ENCODE results near the gene COX20. TPM values are rescaled to one million over a fixed set of nuclear protein-coding genes. Genes with fewer than 3 reads are reported as not detected.
"Not testable (repeated sequence)": the region's sequence is repeated elsewhere in the genome, so short reads cannot be mapped to it uniquely, and the experiment has no call there.

COX20 gene
- total and polyA plus RNA-seq, 2 donors (not counting 3 experiments of a cell fraction or from before 2014, with no cell fraction given): 17.1 to 30.2 TPM

DNA sequence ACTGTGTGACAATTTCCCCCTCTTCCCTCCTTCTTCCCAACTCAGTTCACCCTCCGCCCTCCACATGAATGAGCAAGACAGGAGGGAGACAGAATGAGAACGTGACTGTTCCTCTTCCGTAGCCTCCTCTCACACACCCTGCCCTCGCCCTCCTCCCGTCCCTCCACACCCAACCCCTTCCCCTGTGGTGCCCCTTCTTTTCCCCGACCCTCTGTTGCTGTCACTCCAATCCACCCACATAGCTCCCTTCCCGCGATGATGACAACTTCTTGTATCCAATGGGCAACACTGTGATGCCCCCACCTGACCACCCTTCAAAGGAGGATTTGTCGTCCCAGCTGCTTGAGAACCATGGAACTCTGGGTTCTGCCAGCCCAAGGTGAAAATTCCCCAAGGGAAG lies 41.4 kb upstream of the COX20 start:
- no peaks in the 10 kb centered on the region for H4K20me1 ChIP-seq (replicated peaks; ENCODE audit: control insufficient read depth, extremely low read depth, insufficient read depth, low read length)
- dilution Hi-C loops (cut with MboI; ENCODE audit: extremely low pct_ligation_motif_present, low sequenced_read_pairs): no loop called here
- TF ChIP-seq POLR2A (IDR thresholded peaks at IDR 0.05; ENCODE audit: low read depth, low read length) (no peak), JUN (IDR thresholded peaks at IDR 0.05; ENCODE audit: borderline replicate concordance, insufficient read depth, insufficient read length, low read depth) (no peak), POLR2AphosphoS5 (IDR thresholded peaks at IDR 0.05; ENCODE audit: insufficient read depth, low read depth, low read length) (no peak), EZH2 (IDR thresholded peaks at IDR 0.05; ENCODE audit: borderline replicate concordance, low read depth, low read length, severe bottlenecking) (no peak), GATA2 (IDR thresholded peaks at IDR 0.05; ENCODE audit: insufficient read depth, insufficient read length, low read depth, low read length) (no peak), MYC (IDR thresholded peaks at IDR 0.05; ENCODE audit: low read depth, low read length) (no peak), FOS (IDR thresholded peaks at IDR 0.05; ENCODE audit: borderline replicate concordance, insufficient read depth, low read length) (no peak)
- TF ChIP-seq, protein P1, sequence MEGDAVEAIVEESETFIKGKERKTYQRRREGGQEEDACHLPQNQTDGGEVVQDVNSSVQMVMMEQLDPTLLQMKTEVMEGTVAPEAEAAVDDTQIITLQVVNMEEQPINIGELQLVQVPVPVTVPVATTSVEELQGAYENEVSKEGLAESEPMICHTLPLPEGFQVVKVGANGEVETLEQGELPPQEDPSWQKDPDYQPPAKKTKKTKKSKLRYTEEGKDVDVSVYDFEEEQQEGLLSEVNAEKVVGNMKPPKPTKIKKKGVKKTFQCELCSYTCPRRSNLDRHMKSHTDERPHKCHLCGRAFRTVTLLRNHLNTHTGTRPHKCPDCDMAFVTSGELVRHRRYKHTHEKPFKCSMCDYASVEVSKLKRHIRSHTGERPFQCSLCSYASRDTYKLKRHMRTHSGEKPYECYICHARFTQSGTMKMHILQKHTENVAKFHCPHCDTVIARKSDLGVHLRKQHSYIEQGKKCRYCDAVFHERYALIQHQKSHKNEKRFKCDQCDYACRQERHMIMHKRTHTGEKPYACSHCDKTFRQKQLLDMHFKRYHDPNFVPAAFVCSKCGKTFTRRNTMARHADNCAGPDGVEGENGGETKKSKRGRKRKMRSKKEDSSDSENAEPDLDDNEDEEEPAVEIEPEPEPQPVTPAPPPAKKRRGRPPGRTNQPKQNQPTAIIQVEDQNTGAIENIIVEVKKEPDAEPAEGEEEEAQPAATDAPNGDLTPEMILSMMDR (IDR thresholded peaks at IDR 0.05; ENCODE audit: extremely low read depth in 1 of 2, insufficient read depth in 1 of 2, low read depth in 1 of 2, low read length in 2 of 2): no peak
- TF ChIP-seq, protein P2, sequence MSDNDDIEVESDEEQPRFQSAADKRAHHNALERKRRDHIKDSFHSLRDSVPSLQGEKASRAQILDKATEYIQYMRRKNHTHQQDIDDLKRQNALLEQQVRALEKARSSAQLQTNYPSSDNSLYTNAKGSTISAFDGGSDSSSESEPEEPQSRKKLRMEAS (IDR thresholded peaks at IDR 0.05; ENCODE audit: insufficient read depth, insufficient read length): no peak
- H3K4me3 ChIP-seq (replicated peaks in 1 of 3; ENCODE audit: insufficient read depth in 1 of 3, low read depth in 1 of 3, low read length in 3 of 3): no peak overlapping the region
- no TSS peak for BruUV-seq (replicated peaks)
- no peak overlapping the region for H3K27ac ChIP-seq (ENCODE audit: insufficient read depth, low read depth, low read length)
- no peak overlapping the region for H2AFZ ChIP-seq (ENCODE audit: low read depth, low read length)
- CTCF ChIA-PET: interaction anchor here (0.6 to 6.5 kb wide), 2 partner anchors 172 to 190 kb away, joined by 3 to 295 read pairs; no protein-coding TSS in a partner anchor
- H3K36me3 ChIP-seq (ENCODE audit: control insufficient read depth in 2 of 2, extremely low read depth in 1 of 2, insufficient read depth in 2 of 2, low read length in 2 of 2): no peaks in the 10 kb centered on the region
- H3K9ac ChIP-seq (replicated peaks; ENCODE audit: extremely low read depth, insufficient read depth, low read length): no peak overlapping the region
- no peak for FAIRE-seq
- no peak overlapping the region for H3K4me2 ChIP-seq (ENCODE audit: insufficient read depth, low read length)
- H3K9me1 ChIP-seq (replicated peaks; ENCODE audit: control insufficient read depth, extremely low read depth, insufficient read depth, low read length): no peaks in the 10 kb centered on the region
- DNase-seq (ENCODE audit: low read depth, low spot score): no peak
- no peaks in the 10 kb centered on the region for H3K79me2 ChIP-seq (ENCODE audit: control insufficient read depth, insufficient read depth, low read length)
- H3K9me3 ChIP-seq (replicated peaks; ENCODE audit: control insufficient read depth, insufficient read depth, low read length): no peaks in the 10 kb centered on the region
- H3K27me3 ChIP-seq (ENCODE audit: control insufficient read depth in 2 of 2, insufficient read depth in 2 of 2, low read length in 2 of 2): peaks cover 0 to 2% of the 10 kb centered on the region in 2 experiments
- POLR2A ChIA-PET: no interaction called here
- intact Hi-C loops (cut with micrococcal nuclease): no loop called here
- H3K4me1 ChIP-seq (ENCODE audit: control insufficient read depth, extremely low read depth, insufficient read depth, low read length): no peaks in the 10 kb centered on the region

DNA sequence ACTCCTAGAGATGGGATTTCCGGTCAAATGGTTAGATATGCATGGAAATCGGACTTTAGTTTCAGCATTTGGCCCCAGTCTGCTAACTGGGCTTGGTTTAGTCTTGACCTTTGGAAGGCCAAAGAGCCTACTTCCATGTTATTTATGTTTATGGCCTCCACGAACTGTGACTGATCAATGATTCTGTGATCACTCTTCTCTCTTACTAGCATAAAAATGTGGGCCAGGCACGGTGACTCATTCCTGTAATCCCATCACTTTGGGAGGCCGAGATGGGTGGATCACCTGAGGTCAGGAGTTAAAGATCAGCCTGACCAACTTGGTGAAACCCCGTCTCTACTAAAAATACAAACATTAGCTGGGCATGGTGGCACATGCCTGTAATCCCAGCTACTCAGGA lies 40.9 kb upstream of the COX20 start:
- ChIA-PET POLR2A (interaction anchor here (0.6 kb wide), 1 partner anchor 17 kb away, joined by 3 read pairs; no protein-coding TSS in a partner anchor), CTCF (interaction anchor here (6.5 kb wide), 1 partner anchor 190 kb away, joined by 295 read pairs; no protein-coding TSS in a partner anchor)
- H3K27ac ChIP-seq (ENCODE audit: insufficient read depth, low read depth, low read length); FAIRE-seq; H3K9ac ChIP-seq (replicated peaks; ENCODE audit: extremely low read depth, insufficient read depth, low read length); BruUV-seq (replicated peaks); H2AFZ ChIP-seq (ENCODE audit: low read depth, low read length); H4K20me1 ChIP-seq (replicated peaks; ENCODE audit: control insufficient read depth, extremely low read depth, insufficient read depth, low read length); H3K4me2 ChIP-seq (ENCODE audit: insufficient read depth, low read length); H3K4me3 ChIP-seq (replicated peaks in 1 of 3; ENCODE audit: insufficient read depth in 1 of 3, low read depth in 1 of 3, low read length in 3 of 3); H3K27me3 ChIP-seq (ENCODE audit: control insufficient read depth in 2 of 2, insufficient read depth in 2 of 2, low read length in 2 of 2); H3K79me2 ChIP-seq (ENCODE audit: control insufficient read depth, insufficient read depth, low read length); dilution Hi-C loops (cut with MboI; ENCODE audit: extremely low pct_ligation_motif_present, low sequenced_read_pairs); H3K4me1 ChIP-seq (ENCODE audit: control insufficient read depth, extremely low read depth, insufficient read depth, low read length); DNase-seq (ENCODE audit: low read depth, low spot score); intact Hi-C loops (cut with micrococcal nuclease); H3K9me3 ChIP-seq (replicated peaks; ENCODE audit: control insufficient read depth, insufficient read depth, low read length); H3K36me3 ChIP-seq (ENCODE audit: control insufficient read depth in 2 of 2, extremely low read depth in 1 of 2, insufficient read depth in 2 of 2, low read length in 2 of 2); H3K9me1 ChIP-seq (replicated peaks; ENCODE audit: control insufficient read depth, extremely low read depth, insufficient read depth, low read length): not testable (repeated sequence)
